SK-N-SH treated with all-trans-retinoic acid at 6 μM for 48 hours (cell line): ENCODE measurements around the gene RAB8A.

ENCODE experiments used
- ATAC-seq: fragments of 200-7000 bp; cut with Tn5 transposase; 3 replicates; pipeline ENCODE4 v1.9.1; 2020; ENCODE audit warnings: mild to moderate bottlenecking, moderate library complexity
- ARNTL ChIP-seq: fragments of 450-650 bp; formaldehyde crosslinking; IDR thresholded peaks from 2 replicates; pipeline ENCODE4 v1.5.0; 2020; ENCODE audit warnings: low read depth, mild to moderate bottlenecking, moderate library complexity, borderline replicate concordance
- BACH2 ChIP-seq: fragments of 250-450 bp; sonication (Bioruptor Pico); IDR thresholded peaks from 2 replicates; pipeline ENCODE4 v1.9.0; 2021; ENCODE audit warnings: mild to moderate bottlenecking, borderline replicate concordance
- CSDC2 ChIP-seq: fragments of 250-450 bp; sonication (Bioruptor Pico); IDR thresholded peaks from 2 replicates; pipeline ENCODE4 v1.5.0; 2020; ENCODE audit warnings: mild to moderate bottlenecking, moderate library complexity
- ESRRG ChIP-seq: fragments of 250-450 bp; sonication (Bioruptor Pico); IDR thresholded peaks from 2 replicates; pipeline ENCODE4 v1.6.1; 2021; ENCODE audit warnings: mild to moderate bottlenecking
- GLIS3 ChIP-seq: fragments of 250-450 bp; sonication (Bioruptor Pico); IDR thresholded peaks from 2 replicates; pipeline ENCODE4 v1.5.0; 2020; ENCODE audit warnings: mild to moderate bottlenecking, moderate library complexity
- ISL1 ChIP-seq: fragments of 250-450 bp; sonication (Bioruptor Pico); IDR thresholded peaks from 2 replicates; pipeline ENCODE4 v2.1.2; 2022; ENCODE audit warnings: mild to moderate bottlenecking, moderate library complexity
- OSR1 ChIP-seq: fragments of 250-450 bp; sonication (Bioruptor Pico); IDR thresholded peaks from 2 replicates; pipeline ENCODE4 v1.8.0; 2022; ENCODE audit warnings: moderate library complexity, mild to moderate bottlenecking, inconsistent platforms
- PPARA ChIP-seq: fragments of 250-450 bp; sonication (Bioruptor Pico); IDR thresholded peaks from 2 replicates; pipeline ENCODE4 v1.5.0; 2020; ENCODE audit warnings: mild to moderate bottlenecking, borderline replicate concordance
- RARB ChIP-seq: fragments of 250-450 bp; sonication (Bioruptor Pico); IDR thresholded peaks from 2 replicates; pipeline ENCODE4 v1.8.0; 2021; ENCODE audit warnings: mild to moderate bottlenecking, moderate library complexity
- SNAI2 ChIP-seq: fragments of 250-450 bp; sonication (Bioruptor Pico); IDR thresholded peaks from 2 replicates; pipeline ENCODE4 v1.5.0; 2020; ENCODE audit warnings: mild to moderate bottlenecking, moderate library complexity
- TCF4 ChIP-seq: fragments of 250-450 bp; sonication (Bioruptor Pico); IDR thresholded peaks from 2 replicates; pipeline ENCODE4 v1.8.0; 2021; ENCODE audit warnings: mild to moderate bottlenecking, moderate library complexity, borderline replicate concordance
- TOX ChIP-seq: fragments of 250-450 bp; sonication (Bioruptor Pico); IDR thresholded peaks from 2 replicates; pipeline ENCODE4 v1.8.0; 2021; ENCODE audit warnings: mild to moderate bottlenecking, moderate library complexity, borderline replicate concordance
- ZC3H10 ChIP-seq: fragments of 250-450 bp; sonication (Bioruptor Pico); IDR thresholded peaks from 2 replicates; pipeline ENCODE4 v1.5.1; 2021; ENCODE audit warnings: mild to moderate bottlenecking, moderate library complexity
- ZFP3 ChIP-seq: fragments of 250-450 bp; sonication (Bioruptor Pico); IDR thresholded peaks from 2 replicates; pipeline ENCODE4 v1.5.0; 2020; ENCODE audit warnings: mild to moderate bottlenecking, moderate library complexity
- ZFP30 ChIP-seq: fragments of 450-650 bp; formaldehyde crosslinking; IDR thresholded peaks from 2 replicates; pipeline ENCODE4 v1.5.0; 2022; ENCODE audit warnings: mild to moderate bottlenecking, moderate library complexity
- ZNF565 ChIP-seq: fragments of 450-650 bp; formaldehyde crosslinking; conservative IDR thresholded peaks from 2 replicates; pipeline ENCODE4 v1.5.0; 2020; ENCODE audit warnings: low read depth, mild to moderate bottlenecking, moderate library complexity
- ZNF8 ChIP-seq: fragments of 450-650 bp; formaldehyde crosslinking; IDR thresholded peaks from 2 replicates; pipeline ENCODE4 v1.5.0; 2020; ENCODE audit warnings: mild to moderate bottlenecking, moderate library complexity
- TF ChIP-seq, protein P1 (sequence below): fragments of 250-450 bp; sonication (Bioruptor Pico); IDR thresholded peaks from 2 replicates; pipeline ENCODE4 v1.5.1; 2021; ENCODE audit warnings: mild to moderate bottlenecking, moderate library complexity
- TF ChIP-seq, protein P2 (sequence below): fragments of 250-450 bp; sonication (Bioruptor Pico); IDR thresholded peaks from 2 replicates; pipeline ENCODE4 v1.5.0; 2020; ENCODE audit warnings: mild to moderate bottlenecking, moderate library complexity
- TF ChIP-seq, protein P3 (sequence below): fragments of 250-450 bp; sonication (Bioruptor Pico); IDR thresholded peaks from 2 replicates; pipeline ENCODE4 v1.8.0; 2020; ENCODE audit warnings: mild to moderate bottlenecking, moderate library complexity, borderline replicate concordance
- TF ChIP-seq, protein P4 (sequence below): fragments of 250-450 bp; sonication (Bioruptor Pico); IDR thresholded peaks from 2 replicates; pipeline ENCODE4 v1.5.1; 2020; ENCODE audit warnings: low read depth, mild to moderate bottlenecking, moderate library complexity
- TF ChIP-seq, protein P5 (sequence below): fragments of 250-450 bp; sonication (Bioruptor Pico); IDR thresholded peaks from 2 replicates; pipeline ENCODE4 v1.8.0; 2021; ENCODE audit warnings: low read depth, mild to moderate bottlenecking, moderate library complexity, borderline replicate concordance

Gene RAB8A

DNA sequence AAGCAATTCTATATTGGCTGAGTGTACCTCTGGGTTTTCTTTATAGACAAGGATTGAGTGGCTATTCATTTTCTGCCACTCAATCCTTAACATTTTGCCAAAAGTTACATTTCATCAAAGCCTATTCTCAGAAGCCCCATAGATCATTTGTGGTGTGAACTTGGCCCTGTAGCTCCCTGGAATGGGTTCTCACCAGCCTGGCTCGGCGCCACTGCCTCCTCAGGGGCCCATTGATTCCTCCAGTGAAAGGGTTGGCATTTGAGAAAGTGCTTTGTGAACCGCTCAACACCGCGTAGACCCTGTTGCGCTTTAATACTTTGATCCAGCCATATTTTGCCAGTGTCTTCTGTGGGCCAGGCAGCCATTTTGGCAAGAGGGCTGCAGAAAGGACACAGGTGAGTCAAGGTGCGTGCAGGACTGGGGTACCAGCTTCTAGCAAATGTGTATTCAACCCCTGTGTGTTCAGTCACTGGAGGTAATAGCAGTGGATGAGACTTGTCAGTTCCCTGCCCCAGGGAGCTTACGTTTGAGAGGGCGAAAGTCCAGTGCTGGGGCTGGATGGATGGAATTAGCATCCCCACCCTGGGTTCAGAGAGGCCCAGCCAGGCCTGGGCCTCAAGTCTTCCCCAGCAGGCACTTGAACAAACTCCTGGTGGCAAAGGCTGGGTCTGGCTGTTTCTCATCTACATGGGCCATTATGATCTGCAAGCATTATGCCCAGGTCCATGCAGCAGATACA is 3.8 kb downstream of the RAB8A start:
- no peak for ATAC-seq
- TF ChIP-seq ZFP3 (CRISPR knock-in tag) = no peak
- TF ChIP-seq BACH2 (CRISPR knock-in tag) = no peak
- TF ChIP-seq ARNTL (CRISPR knock-in tag) = no peak
- TF ChIP-seq, protein P1, sequence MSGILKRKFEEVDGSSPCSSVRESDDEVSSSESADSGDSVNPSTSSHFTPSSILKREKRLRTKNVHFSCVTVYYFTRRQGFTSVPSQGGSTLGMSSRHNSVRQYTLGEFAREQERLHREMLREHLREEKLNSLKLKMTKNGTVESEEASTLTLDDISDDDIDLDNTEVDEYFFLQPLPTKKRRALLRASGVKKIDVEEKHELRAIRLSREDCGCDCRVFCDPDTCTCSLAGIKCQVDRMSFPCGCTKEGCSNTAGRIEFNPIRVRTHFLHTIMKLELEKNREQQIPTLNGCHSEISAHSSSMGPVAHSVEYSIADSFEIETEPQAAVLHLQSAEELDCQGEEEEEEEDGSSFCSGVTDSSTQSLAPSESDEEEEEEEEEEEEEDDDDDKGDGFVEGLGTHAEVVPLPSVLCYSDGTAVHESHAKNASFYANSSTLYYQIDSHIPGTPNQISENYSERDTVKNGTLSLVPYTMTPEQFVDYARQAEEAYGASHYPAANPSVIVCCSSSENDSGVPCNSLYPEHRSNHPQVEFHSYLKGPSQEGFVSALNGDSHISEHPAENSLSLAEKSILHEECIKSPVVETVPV (CRISPR knock-in tag) = no peak
- no peak for TF ChIP-seq RARB (CRISPR knock-in tag)
- TF ChIP-seq, protein P2, sequence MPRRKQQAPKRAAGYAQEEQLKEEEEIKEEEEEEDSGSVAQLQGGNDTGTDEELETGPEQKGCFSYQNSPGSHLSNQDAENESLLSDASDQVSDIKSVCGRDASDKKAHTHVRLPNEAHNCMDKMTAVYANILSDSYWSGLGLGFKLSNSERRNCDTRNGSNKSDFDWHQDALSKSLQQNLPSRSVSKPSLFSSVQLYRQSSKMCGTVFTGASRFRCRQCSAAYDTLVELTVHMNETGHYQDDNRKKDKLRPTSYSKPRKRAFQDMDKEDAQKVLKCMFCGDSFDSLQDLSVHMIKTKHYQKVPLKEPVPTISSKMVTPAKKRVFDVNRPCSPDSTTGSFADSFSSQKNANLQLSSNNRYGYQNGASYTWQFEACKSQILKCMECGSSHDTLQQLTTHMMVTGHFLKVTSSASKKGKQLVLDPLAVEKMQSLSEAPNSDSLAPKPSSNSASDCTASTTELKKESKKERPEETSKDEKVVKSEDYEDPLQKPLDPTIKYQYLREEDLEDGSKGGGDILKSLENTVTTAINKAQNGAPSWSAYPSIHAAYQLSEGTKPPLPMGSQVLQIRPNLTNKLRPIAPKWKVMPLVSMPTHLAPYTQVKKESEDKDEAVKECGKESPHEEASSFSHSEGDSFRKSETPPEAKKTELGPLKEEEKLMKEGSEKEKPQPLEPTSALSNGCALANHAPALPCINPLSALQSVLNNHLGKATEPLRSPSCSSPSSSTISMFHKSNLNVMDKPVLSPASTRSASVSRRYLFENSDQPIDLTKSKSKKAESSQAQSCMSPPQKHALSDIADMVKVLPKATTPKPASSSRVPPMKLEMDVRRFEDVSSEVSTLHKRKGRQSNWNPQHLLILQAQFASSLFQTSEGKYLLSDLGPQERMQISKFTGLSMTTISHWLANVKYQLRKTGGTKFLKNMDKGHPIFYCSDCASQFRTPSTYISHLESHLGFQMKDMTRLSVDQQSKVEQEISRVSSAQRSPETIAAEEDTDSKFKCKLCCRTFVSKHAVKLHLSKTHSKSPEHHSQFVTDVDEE = no peak
- TF ChIP-seq OSR1 (CRISPR knock-in tag) = no peak
- no peak for TF ChIP-seq ESRRG (CRISPR knock-in tag)
- no peak for TF ChIP-seq SNAI2 (CRISPR knock-in tag)
- TF ChIP-seq, protein P3, sequence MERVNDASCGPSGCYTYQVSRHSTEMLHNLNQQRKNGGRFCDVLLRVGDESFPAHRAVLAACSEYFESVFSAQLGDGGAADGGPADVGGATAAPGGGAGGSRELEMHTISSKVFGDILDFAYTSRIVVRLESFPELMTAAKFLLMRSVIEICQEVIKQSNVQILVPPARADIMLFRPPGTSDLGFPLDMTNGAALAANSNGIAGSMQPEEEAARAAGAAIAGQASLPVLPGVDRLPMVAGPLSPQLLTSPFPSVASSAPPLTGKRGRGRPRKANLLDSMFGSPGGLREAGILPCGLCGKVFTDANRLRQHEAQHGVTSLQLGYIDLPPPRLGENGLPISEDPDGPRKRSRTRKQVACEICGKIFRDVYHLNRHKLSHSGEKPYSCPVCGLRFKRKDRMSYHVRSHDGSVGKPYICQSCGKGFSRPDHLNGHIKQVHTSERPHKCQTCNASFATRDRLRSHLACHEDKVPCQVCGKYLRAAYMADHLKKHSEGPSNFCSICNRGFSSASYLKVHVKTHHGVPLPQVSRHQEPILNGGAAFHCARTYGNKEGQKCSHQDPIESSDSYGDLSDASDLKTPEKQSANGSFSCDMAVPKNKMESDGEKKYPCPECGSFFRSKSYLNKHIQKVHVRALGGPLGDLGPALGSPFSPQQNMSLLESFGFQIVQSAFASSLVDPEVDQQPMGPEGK (CRISPR knock-in tag) = no peak
- TF ChIP-seq TCF4 (CRISPR knock-in tag) = no peak
- no peak for TF ChIP-seq ZFP30 (CRISPR knock-in tag)
- TF ChIP-seq PPARA (CRISPR knock-in tag) = no peak
- TF ChIP-seq ZNF8 (CRISPR knock-in tag) = no peak
- no peak for TF ChIP-seq ZNF565 (CRISPR knock-in tag)
- no peak for TF ChIP-seq TOX
- TF ChIP-seq ISL1 (CRISPR knock-in tag) = no peak
- TF ChIP-seq, protein P4, sequence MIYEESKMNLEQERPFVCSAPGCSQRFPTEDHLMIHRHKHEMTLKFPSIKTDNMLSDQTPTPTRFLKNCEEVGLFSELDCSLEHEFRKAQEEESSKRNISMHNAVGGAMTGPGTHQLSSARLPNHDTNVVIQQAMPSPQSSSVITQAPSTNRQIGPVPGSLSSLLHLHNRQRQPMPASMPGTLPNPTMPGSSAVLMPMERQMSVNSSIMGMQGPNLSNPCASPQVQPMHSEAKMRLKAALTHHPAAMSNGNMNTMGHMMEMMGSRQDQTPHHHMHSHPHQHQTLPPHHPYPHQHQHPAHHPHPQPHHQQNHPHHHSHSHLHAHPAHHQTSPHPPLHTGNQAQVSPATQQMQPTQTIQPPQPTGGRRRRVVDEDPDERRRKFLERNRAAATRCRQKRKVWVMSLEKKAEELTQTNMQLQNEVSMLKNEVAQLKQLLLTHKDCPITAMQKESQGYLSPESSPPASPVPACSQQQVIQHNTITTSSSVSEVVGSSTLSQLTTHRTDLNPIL (CRISPR knock-in tag) = no peak
- no peak for TF ChIP-seq ZC3H10
- TF ChIP-seq, all 23 proteins: peak for 0

DNA sequence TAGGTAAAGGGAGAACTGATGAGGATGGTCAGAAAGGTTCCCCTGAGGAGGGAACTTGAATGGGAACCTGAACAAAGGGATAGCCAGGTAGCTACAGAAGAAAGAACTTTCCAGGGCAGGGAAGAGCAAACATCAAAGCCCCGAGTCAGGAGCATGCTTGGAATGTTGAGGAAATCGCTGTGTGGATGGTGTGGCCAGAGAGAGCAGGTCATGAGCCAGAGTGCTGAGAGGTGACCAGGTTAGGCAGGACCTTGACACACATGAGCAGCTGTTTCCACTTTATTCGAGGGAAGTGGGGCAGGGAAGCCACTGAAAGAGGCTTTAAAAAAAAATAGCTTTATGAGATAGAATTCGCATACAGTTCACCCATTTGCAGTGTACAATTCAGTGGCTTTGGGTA is 4.4 kb downstream of the RAB8A start:
- no peak for ATAC-seq
- TF ChIP-seq GLIS3 (CRISPR knock-in tag) (no peak), TOX (no peak), OSR1 (CRISPR knock-in tag) (no peak), ZFP3 (CRISPR knock-in tag) (no peak), ISL1 (CRISPR knock-in tag) (no peak), TCF4 (CRISPR knock-in tag) (no peak), SNAI2 (CRISPR knock-in tag) (no peak), BACH2 (CRISPR knock-in tag) (no peak), CSDC2 (CRISPR knock-in tag) (no peak), PPARA (CRISPR knock-in tag) (no peak), ESRRG (CRISPR knock-in tag) (no peak), ZNF565 (CRISPR knock-in tag) (no peak), RARB (CRISPR knock-in tag) (no peak), ZC3H10 (no peak), ZNF8 (CRISPR knock-in tag) (no peak)
- TF ChIP-seq, protein P4 (CRISPR knock-in tag) = no peak
- TF ChIP-seq, protein P1 (CRISPR knock-in tag) = no peak
- TF ChIP-seq, protein P2 = no peak
- TF ChIP-seq, protein P5, sequence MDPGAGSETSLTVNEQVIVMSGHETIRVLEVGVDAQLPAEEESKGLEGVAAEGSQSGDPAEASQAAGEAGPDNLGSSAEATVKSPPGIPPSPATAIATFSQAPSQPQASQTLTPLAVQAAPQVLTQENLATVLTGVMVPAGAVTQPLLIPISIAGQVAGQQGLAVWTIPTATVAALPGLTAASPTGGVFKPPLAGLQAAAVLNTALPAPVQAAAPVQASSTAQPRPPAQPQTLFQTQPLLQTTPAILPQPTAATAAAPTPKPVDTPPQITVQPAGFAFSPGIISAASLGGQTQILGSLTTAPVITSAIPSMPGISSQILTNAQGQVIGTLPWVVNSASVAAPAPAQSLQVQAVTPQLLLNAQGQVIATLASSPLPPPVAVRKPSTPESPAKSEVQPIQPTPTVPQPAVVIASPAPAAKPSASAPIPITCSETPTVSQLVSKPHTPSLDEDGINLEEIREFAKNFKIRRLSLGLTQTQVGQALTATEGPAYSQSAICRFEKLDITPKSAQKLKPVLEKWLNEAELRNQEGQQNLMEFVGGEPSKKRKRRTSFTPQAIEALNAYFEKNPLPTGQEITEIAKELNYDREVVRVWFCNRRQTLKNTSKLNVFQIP (CRISPR knock-in tag) = no peak
